GM23248 (cell line): ENCODE measurements around the gene PEPD. TPM values are rescaled to one million over a fixed set of nuclear protein-coding genes. Genes with fewer than 3 reads are reported as not detected.

ENCODE experiments used
- DNase-seq: peaks from one replicate; pipeline ENCODE4 v3.0.0-alpha.2; 2015
- H2AFZ ChIP-seq: fragments of 200-600 bp; sonication (generic); 2 replicates; pipeline ENCODE4 v1.6.1; 2016; ENCODE audit warnings: antibody characterized with exemption
- H3F3A ChIP-seq: fragments of 200-600 bp; sonication (generic); 2 replicates; pipeline ENCODE4 v1.6.1; 2016; ENCODE audit warnings: mild to moderate bottlenecking, antibody characterized with exemption, mixed run types; ENCODE audit not compliant: insufficient read depth
- H3K27ac ChIP-seq: fragments of 200-600 bp; sonication (generic); 2 replicates; pipeline ENCODE4 v1.5.1; 2016; ENCODE audit warnings: mild to moderate bottlenecking
- H3K27me3 ChIP-seq: fragments of 200-600 bp; sonication (generic); replicated peaks from 2 replicates; pipeline ENCODE4 v1.6.1; 2016; ENCODE audit warnings: mild to moderate bottlenecking; ENCODE audit not compliant: insufficient read depth
- H3K36me3 ChIP-seq: fragments of 200-600 bp; sonication (generic); 2 replicates; pipeline ENCODE4 v1.6.1; 2016; ENCODE audit warnings: low read depth, mild to moderate bottlenecking
- H3K4me1 ChIP-seq: fragments of 200-600 bp; sonication (generic); 2 replicates; pipeline ENCODE4 v1.6.1; 2016; ENCODE audit warnings: mild to moderate bottlenecking; ENCODE audit not compliant: insufficient read depth
- H3K4me2 ChIP-seq: fragments of 200-600 bp; sonication (generic); one replicate; pipeline ENCODE4 v1.6.1; 2016; ENCODE audit warnings: mild to moderate bottlenecking; ENCODE audit not compliant: unreplicated experiment
- H3K4me3 ChIP-seq: fragments of 200-600 bp; sonication (generic); 2 replicates; pipeline ENCODE4 v1.5.1; 2016; ENCODE audit warnings: mild to moderate bottlenecking
- H3K79me2 ChIP-seq: fragments of 200-600 bp; sonication (generic); 2 replicates; pipeline ENCODE4 v1.6.1; 2016; ENCODE audit warnings: mild to moderate bottlenecking; ENCODE audit not compliant: insufficient read depth
- H3K9ac ChIP-seq: fragments of 200-600 bp; sonication (generic); 2 replicates; pipeline ENCODE4 v1.6.1; 2016; ENCODE audit warnings: mild to moderate bottlenecking
- H3K9me2 ChIP-seq: fragments of 200-600 bp; sonication (generic); 2 replicates; pipeline ENCODE4 v1.6.1; 2016; ENCODE audit warnings: mixed run types, mild to moderate bottlenecking, moderate library complexity; ENCODE audit not compliant: insufficient read depth
- H3K9me3 ChIP-seq: fragments of 200-600 bp; sonication (generic); one replicate; pipeline ENCODE4 v1.6.1; 2017; ENCODE audit warnings: low read depth
- H4K20me1 ChIP-seq: fragments of 200-600 bp; sonication (generic); 2 replicates; pipeline ENCODE4 v1.6.0; 2016; ENCODE audit not compliant: insufficient read depth
- EZH2 ChIP-seq: fragments of 200-600 bp; sonication (generic); IDR thresholded peaks from 2 replicates; pipeline ENCODE4 v1.6.1; 2018; ENCODE audit warnings: antibody characterized with exemption, mild to moderate bottlenecking; ENCODE audit not compliant: insufficient read depth, poor library complexity, severe bottlenecking
- EZH2phosphoT487 ChIP-seq: fragments of 200-600 bp; sonication (generic); IDR thresholded peaks from 2 replicates; pipeline ENCODE4 v1.6.1; 2018; ENCODE audit warnings: antibody characterized with exemption, moderate library complexity, mild to moderate bottlenecking, low read depth; ENCODE audit not compliant: insufficient read depth
- WGBS, 2 experiments: methylation state at CpG; one replicate each; pipeline ENCODE4 v1.1.6; 2015 to 2017; ENCODE audit warnings: low lambda C conversion rate in 2 of 2, low coverage in 1 of 2; ENCODE audit errors: missing lambda C conversion rate in 2 of 2; 5-methylcytosine and 5-hydroxymethylcytosine counted together
- in situ Hi-C: fragments of 300-500 bp; cut with MboI; formaldehyde crosslinking; loops from 2 replicates; pipeline ENCODE4 v1.15.0; 2020
- polyA plus RNA-seq: library from polyadenylated mRNA; unstranded; fragments of >200 nt; fragmentation: Nextera tagmentation; extraction: Ambion mirVana; gene quantifications from 2 replicates; pipeline ENCODE4 v1.2.1, GENCODE V29; 2016
- total RNA-seq: library from RNA; depleted of rRNA; stranded (reverse); fragments of >200 nt; shearing (Covaris generic); gene quantifications from 2 replicates; pipeline ENCODE4 v1.2.3, GENCODE V29; 2014

PEPD gene
- total and polyA plus RNA-seq, 2 experiments from 2014 or later, result 54.8 to 86.5 TPM

- in situ Hi-C loops, result loop anchor here (5.0 kb wide), 1 partner anchor 171 kb away; no protein-coding TSS in a partner anchor
- no peak for DNase-seq
These were observed 112.8 kb downstream of the PEPD start for GRCh38 chr19:33408538-33409434.

GRCh38 chr19:33408116-33408515 is 113.5 kb downstream of the PEPD start:
- Histone ChIP-seq H3F3A (no peaks in the 10 kb centered on the region), H3K9ac (no peak overlapping the region), H3K27ac (no peak overlapping the region), H3K9me3 (no peaks in the 10 kb centered on the region), H3K36me3 (no peaks in the 10 kb centered on the region), H3K4me2 (no peak overlapping the region), H2AFZ (no peak overlapping the region), H3K27me3 (no peaks in the 10 kb centered on the region), H3K4me1 (no peaks in the 10 kb centered on the region), H4K20me1 (no peaks in the 10 kb centered on the region), H3K4me3 (no peak overlapping the region), H3K79me2 (no peaks in the 10 kb centered on the region), H3K9me2 (no peaks in the 10 kb centered on the region)
- TF ChIP-seq EZH2phosphoT487, result no peak
- TF ChIP-seq EZH2, result no peak
- DNase-seq, result no peak
- in situ Hi-C loops, result loop anchor here (5.0 kb wide), 1 partner anchor 171 kb away; no protein-coding TSS in a partner anchor
- WGBS, 2 experiments, result 87 to 92% methylated on average over 13 of the region's 13 CpGs

More at GRCh38 chr19:33408538-33409434, 112.8 kb downstream of the PEPD start:
- H3K27ac ChIP-seq, result no peak overlapping the region
- TF ChIP-seq EZH2 (no peak), EZH2phosphoT487 (no peak)
- no peaks in the 10 kb centered on the region for H3K4me1 ChIP-seq
- no peaks in the 10 kb centered on the region for H3F3A ChIP-seq
- no peaks in the 10 kb centered on the region for H3K27me3 ChIP-seq
- H4K20me1 ChIP-seq, result no peaks in the 10 kb centered on the region
- H3K79me2 ChIP-seq, result no peaks in the 10 kb centered on the region
- H3K9me2 ChIP-seq, result no peaks in the 10 kb centered on the region
- H3K9me3 ChIP-seq, result no peaks in the 10 kb centered on the region
- no peaks in the 10 kb centered on the region for H3K36me3 ChIP-seq
- WGBS, 2 experiments, result 86 to 93% methylated on average over 18 of the region's 18 CpGs
- H3K4me3 ChIP-seq, result no peak overlapping the region
- H2AFZ ChIP-seq, result no peak overlapping the region
- no peak overlapping the region for H3K9ac ChIP-seq
- no peak overlapping the region for H3K4me2 ChIP-seq

- WGBS, 2 experiments, result 88 to 90% methylated on average over 10 to 12 of the region's 12 CpGs
- no peaks in the 10 kb centered on the region for H4K20me1 ChIP-seq
- H3F3A ChIP-seq, result no peaks in the 10 kb centered on the region
- in situ Hi-C loops, result loop anchor here (5.0 kb wide), 1 partner anchor 170 kb away; no protein-coding TSS in a partner anchor
- no peaks in the 10 kb centered on the region for H3K4me1 ChIP-seq
- no peak overlapping the region for H3K9ac ChIP-seq
- H3K9me2 ChIP-seq, result no peaks in the 10 kb centered on the region
- no peaks in the 10 kb centered on the region for H3K9me3 ChIP-seq
- no peak overlapping the region for H3K4me2 ChIP-seq
- no peak overlapping the region for H3K4me3 ChIP-seq
- no peaks in the 10 kb centered on the region for H3K27me3 ChIP-seq
- H3K27ac ChIP-seq, result no peak overlapping the region
- H3K79me2 ChIP-seq, result no peaks in the 10 kb centered on the region
- H2AFZ ChIP-seq, result no peak overlapping the region
- DNase-seq, result no peak
- no peaks in the 10 kb centered on the region for H3K36me3 ChIP-seq
- no peak for TF ChIP-seq EZH2
- TF ChIP-seq EZH2phosphoT487, result no peak
These were observed 113.9 kb downstream of the PEPD start for GRCh38 chr19:33407716-33408115.

- no peak overlapping the region for H3K4me2 ChIP-seq
- no peak for TF ChIP-seq EZH2phosphoT487
- TF ChIP-seq EZH2, result no peak
- no peaks in the 10 kb centered on the region for H3K27me3 ChIP-seq
- H3K9ac ChIP-seq, result no peak overlapping the region
- no peaks in the 10 kb centered on the region for H3K9me2 ChIP-seq
- H2AFZ ChIP-seq, result no peak overlapping the region
- in situ Hi-C loops, result loop anchor here (5.0 kb wide), 1 partner anchor 170 kb away; no protein-coding TSS in a partner anchor
- no peaks in the 10 kb centered on the region for H3K79me2 ChIP-seq
- DNase-seq, result no peak
- no peaks in the 10 kb centered on the region for H4K20me1 ChIP-seq
- no peaks in the 10 kb centered on the region for H3K9me3 ChIP-seq
- no peak overlapping the region for H3K27ac ChIP-seq
- H3K36me3 ChIP-seq, result no peaks in the 10 kb centered on the region
- no peak overlapping the region for H3K4me3 ChIP-seq
- no peaks in the 10 kb centered on the region for H3F3A ChIP-seq
- 26 to 28% methylated on average over 9 of the region's 9 CpGs for WGBS, 2 experiments
- no peaks in the 10 kb centered on the region for H3K4me1 ChIP-seq
These were observed 114.4 kb downstream of the PEPD start for GRCh38 chr19:33407140-33407551.
